WTC11 (cell line): ENCODE measurements around the gene AMOTL1.

Experiments used
- NR3C1 ChIP-seq: sonication (generic); formaldehyde crosslinking; conservative IDR thresholded peaks from 2 replicates; pipeline ENCODE4 v1.8.1; 2023; ENCODE audit warnings: low read depth, mild to moderate bottlenecking, missing genetic modification reagents
- ZNF121 ChIP-seq: sonication (generic); formaldehyde crosslinking; IDR thresholded peaks from 2 replicates; pipeline ENCODE4 v1.8.0; 2023; ENCODE audit warnings: missing genetic modification reagents

- TF ChIP-seq ZNF121, result no peak
- no peak for TF ChIP-seq NR3C1 (CRISPR knock-in tag)
Measured at GRCh38 chr11:94735907-94736306, 32.2 kb upstream of the AMOTL1 start.
